Ishikawa (cell line): ENCODE results near the gene SMAD6.

Experiments
- CEBPB ChIP-seq: IDR thresholded peaks from 2 replicates; pipeline ENCODE4 v1.6.1; 2012
- CREB1 ChIP-seq: IDR thresholded peaks from 2 replicates; pipeline ENCODE4 v1.6.1; 2012; ENCODE audit warnings: low read depth
- EGR1 ChIP-seq: IDR thresholded peaks from 2 replicates; pipeline ENCODE4 v1.6.1; 2012
- EP300 ChIP-seq: IDR thresholded peaks from 2 replicates; pipeline ENCODE4 v1.6.1; 2012; ENCODE audit warnings: borderline replicate concordance
- FOXM1 ChIP-seq: IDR thresholded peaks from 2 replicates; pipeline ENCODE4 v1.6.1; 2012; ENCODE audit warnings: low read depth, borderline replicate concordance
- MAX ChIP-seq: IDR thresholded peaks from 2 replicates; pipeline ENCODE4 v1.6.1; 2012
- NFIC ChIP-seq: IDR thresholded peaks from 2 replicates; pipeline ENCODE4 v1.6.1; 2012
- RAD21 ChIP-seq: IDR thresholded peaks from 2 replicates; pipeline ENCODE4 v1.6.1; 2012; ENCODE audit warnings: low read depth
- TAF1 ChIP-seq: IDR thresholded peaks from 2 replicates; pipeline ENCODE4 v1.6.1; 2012; ENCODE audit warnings: low read depth, mild to moderate bottlenecking
- TCF12 ChIP-seq: IDR thresholded peaks from 2 replicates; pipeline ENCODE4 v1.6.1; 2012; ENCODE audit warnings: low read depth
- TEAD4 ChIP-seq: IDR thresholded peaks from 2 replicates; pipeline ENCODE4 v1.6.1; 2012
- YY1 ChIP-seq: IDR thresholded peaks from 2 replicates; pipeline ENCODE4 v1.6.1; 2012; ENCODE audit warnings: low read depth
- ZBTB7A ChIP-seq: IDR thresholded peaks from 2 replicates; pipeline ENCODE4 v1.6.1; 2012; ENCODE audit warnings: low read depth
- TF ChIP-seq, protein P1 (sequence below): IDR thresholded peaks from 2 replicates; pipeline ENCODE4 v1.6.1; 2012
- TF ChIP-seq, protein P2 (sequence below): IDR thresholded peaks from 2 replicates; pipeline ENCODE4 v1.6.1; 2012; ENCODE audit warnings: low read depth, mild to moderate bottlenecking

The SMAD6 gene

DNA sequence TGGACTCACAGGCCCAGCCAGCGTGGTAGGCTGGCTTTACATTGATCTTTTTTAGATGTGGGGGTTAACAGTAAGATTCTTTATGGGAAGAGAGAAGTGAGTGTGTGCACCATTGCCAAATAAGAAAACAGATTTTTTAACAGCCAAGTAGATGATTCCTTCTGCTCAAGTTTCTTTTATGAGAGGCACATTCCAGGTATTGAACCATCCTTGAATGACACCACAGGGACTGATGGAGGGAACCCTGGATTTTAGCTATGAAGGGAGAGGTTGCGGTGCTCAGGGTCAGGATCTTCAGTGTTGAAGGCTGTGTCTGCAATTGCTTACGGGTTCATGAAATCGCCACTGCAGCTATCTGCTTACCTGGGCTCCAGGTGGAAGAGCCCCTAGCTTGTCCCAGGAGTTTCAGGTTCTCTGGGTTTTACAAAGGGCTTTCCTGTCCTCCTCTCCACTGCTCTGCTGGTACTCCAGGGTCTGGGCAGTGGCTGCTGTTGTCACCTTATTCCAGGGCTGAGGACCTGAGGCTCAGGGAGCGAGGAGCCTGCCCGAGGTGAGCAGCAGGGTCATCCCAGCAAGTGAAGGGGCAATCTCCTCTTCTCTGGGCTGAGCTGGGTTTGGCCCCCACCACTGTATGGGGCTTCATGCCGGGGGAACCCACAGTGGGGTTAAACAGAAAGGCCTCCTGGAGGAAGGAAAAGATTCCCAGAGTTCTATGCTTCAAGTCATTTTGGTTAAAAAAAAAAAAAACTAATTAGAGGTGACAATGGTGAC is 53.4 kb downstream of the SMAD6 start:
- no peak for TF ChIP-seq CEBPB
- no peak for TF ChIP-seq ZBTB7A
- no peak for TF ChIP-seq EGR1
- TF ChIP-seq TEAD4, result no peak
- TF ChIP-seq FOXM1, result no peak
- TF ChIP-seq, protein P1, sequence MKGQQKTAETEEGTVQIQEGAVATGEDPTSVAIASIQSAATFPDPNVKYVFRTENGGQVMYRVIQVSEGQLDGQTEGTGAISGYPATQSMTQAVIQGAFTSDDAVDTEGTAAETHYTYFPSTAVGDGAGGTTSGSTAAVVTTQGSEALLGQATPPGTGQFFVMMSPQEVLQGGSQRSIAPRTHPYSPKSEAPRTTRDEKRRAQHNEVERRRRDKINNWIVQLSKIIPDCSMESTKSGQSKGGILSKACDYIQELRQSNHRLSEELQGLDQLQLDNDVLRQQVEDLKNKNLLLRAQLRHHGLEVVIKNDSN, result no peak
- TF ChIP-seq TAF1, result no peak
- TF ChIP-seq EP300, result no peak
- no peak for TF ChIP-seq TCF12

DNA sequence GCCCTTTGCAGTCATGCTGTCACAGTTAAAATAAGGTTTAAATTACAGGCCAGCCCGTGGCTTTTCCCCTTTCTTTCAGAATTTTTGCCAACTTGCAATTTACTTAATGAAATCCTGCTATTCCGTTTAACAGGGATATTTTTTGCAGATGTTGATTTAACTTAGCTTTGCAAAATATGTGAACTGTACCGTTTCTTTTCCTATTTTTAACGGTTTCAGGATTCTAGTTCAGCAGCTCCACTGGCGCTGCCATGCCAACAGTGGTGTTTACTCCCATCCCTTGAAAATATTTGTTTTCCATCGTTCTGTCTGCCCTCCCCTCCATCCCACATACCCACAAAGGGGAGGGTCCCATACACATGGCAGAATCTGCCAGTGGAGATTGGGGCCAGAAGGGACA is 54.3 kb downstream of the SMAD6 start:
- TF ChIP-seq ZBTB7A (no peak), FOXM1 (no peak), RAD21 (no peak), EGR1 (no peak), TEAD4 (no peak), CREB1 (no peak), EP300 (no peak), MAX (no peak), TCF12 (no peak), TAF1 (no peak), CEBPB (no peak), NFIC (no peak)
- TF ChIP-seq, protein P1, result no peak
- TF ChIP-seq, protein P2, sequence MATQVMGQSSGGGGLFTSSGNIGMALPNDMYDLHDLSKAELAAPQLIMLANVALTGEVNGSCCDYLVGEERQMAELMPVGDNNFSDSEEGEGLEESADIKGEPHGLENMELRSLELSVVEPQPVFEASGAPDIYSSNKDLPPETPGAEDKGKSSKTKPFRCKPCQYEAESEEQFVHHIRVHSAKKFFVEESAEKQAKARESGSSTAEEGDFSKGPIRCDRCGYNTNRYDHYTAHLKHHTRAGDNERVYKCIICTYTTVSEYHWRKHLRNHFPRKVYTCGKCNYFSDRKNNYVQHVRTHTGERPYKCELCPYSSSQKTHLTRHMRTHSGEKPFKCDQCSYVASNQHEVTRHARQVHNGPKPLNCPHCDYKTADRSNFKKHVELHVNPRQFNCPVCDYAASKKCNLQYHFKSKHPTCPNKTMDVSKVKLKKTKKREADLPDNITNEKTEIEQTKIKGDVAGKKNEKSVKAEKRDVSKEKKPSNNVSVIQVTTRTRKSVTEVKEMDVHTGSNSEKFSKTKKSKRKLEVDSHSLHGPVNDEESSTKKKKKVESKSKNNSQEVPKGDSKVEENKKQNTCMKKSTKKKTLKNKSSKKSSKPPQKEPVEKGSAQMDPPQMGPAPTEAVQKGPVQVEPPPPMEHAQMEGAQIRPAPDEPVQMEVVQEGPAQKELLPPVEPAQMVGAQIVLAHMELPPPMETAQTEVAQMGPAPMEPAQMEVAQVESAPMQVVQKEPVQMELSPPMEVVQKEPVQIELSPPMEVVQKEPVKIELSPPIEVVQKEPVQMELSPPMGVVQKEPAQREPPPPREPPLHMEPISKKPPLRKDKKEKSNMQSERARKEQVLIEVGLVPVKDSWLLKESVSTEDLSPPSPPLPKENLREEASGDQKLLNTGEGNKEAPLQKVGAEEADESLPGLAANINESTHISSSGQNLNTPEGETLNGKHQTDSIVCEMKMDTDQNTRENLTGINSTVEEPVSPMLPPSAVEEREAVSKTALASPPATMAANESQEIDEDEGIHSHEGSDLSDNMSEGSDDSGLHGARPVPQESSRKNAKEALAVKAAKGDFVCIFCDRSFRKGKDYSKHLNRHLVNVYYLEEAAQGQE, result no peak

DNA sequence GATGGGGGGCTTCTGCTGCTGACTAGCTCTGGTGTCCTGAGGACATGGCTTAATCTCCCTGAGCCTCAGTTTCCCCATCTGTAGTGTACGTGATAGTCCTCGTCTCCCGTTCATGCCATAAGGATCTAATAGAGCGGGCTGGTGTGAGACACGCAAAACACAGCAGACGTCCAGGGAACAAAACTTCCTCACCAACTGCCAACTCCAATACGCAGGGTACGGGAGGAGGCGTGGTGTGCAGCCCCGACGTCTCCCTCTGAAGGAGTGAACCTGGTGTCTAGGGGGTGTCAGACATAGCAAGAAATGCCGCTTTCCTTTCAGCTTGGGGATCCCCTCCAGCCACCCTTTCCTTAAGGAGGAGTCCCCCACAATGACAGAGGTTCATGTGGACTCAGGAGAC is 55.0 kb downstream of the SMAD6 start:
- no peak for TF ChIP-seq RAD21
- no peak for TF ChIP-seq EP300
- TF ChIP-seq CREB1, result no peak
- TF ChIP-seq MAX, result no peak
- TF ChIP-seq, protein P2, result no peak
- no peak for TF ChIP-seq CEBPB
- TF ChIP-seq FOXM1, result no peak
- no peak for TF ChIP-seq EGR1
- no peak for TF ChIP-seq TEAD4
- TF ChIP-seq NFIC, result no peak
- TF ChIP-seq ZBTB7A, result no peak
- no peak for TF ChIP-seq YY1
- TF ChIP-seq TAF1, result no peak
- TF ChIP-seq, protein P1, result no peak
- no peak for TF ChIP-seq TCF12

- no peak for TF ChIP-seq ZBTB7A
- TF ChIP-seq TEAD4, result no peak
- TF ChIP-seq NFIC, result no peak
- no peak for TF ChIP-seq EP300
- TF ChIP-seq, protein P1, result no peak
- TF ChIP-seq EGR1, result no peak
- TF ChIP-seq FOXM1, result no peak
- TF ChIP-seq CEBPB, result no peak
- no peak for TF ChIP-seq TAF1
- TF ChIP-seq RAD21, result no peak
- TF ChIP-seq CREB1, result no peak
- TF ChIP-seq TCF12, result no peak
- no peak for TF ChIP-seq YY1
- TF ChIP-seq MAX, result no peak
Measured at GRCh38 chr15:66757521-66757920, 55.5 kb downstream of the SMAD6 start.
